Muscle layer of duodenum (tissue), 2 donors: Measurements from ENCODE around the gene IP6K3.

Source experiments
- H3K27ac ChIP-seq: one replicate; pipeline ENCODE4 v1.7.0; 2013; ENCODE audit warnings: mild to moderate bottlenecking, low read length
- H3K27me3 ChIP-seq: one replicate; pipeline ENCODE4 v1.7.0; 2013; ENCODE audit warnings: low read depth, mild to moderate bottlenecking, control low read depth, low read length
- H3K36me3 ChIP-seq, 2 donors: one replicate each; pipeline ENCODE4 v1.7.0; 2013; ENCODE audit warnings: low read length in 2 of 2, control low read depth in 1 of 2, mild to moderate bottlenecking in 1 of 2; ENCODE audit not compliant: insufficient read depth in 2 of 2, control insufficient read depth in 1 of 2
- H3K4me1 ChIP-seq, 2 donors: one replicate each; pipeline ENCODE4 v1.7.0; 2013; ENCODE audit warnings: low read length in 2 of 2, mild to moderate bottlenecking in 2 of 2, control low read depth in 1 of 2, moderate library complexity in 1 of 2; ENCODE audit not compliant: insufficient read depth in 2 of 2, control insufficient read depth in 1 of 2
- H3K4me3 ChIP-seq, 2 donors: one replicate each; pipeline ENCODE4 v1.7.0; 2013; ENCODE audit warnings: low read length in 2 of 2, low read depth in 1 of 2, mild to moderate bottlenecking in 1 of 2
- H3K9me3 ChIP-seq, 2 donors: one replicate each; pipeline ENCODE4 v1.7.0; 2013; ENCODE audit warnings: low read length in 2 of 2, control low read depth in 1 of 2, mild to moderate bottlenecking in 1 of 2; ENCODE audit not compliant: control insufficient read depth in 1 of 2
- donor health status: healthy.

IP6K3 gene

GRCh38 chr6:33683576-33684427 lies 62.9 kb downstream of the IP6K3 start:
- Histone ChIP-seq H3K27ac (no peak overlapping the region), H3K4me1 (peaks cover 0 to 6% of the 10 kb centered on the region in 2 donors), H3K4me3 (no peak overlapping the region), H3K27me3 (no peaks in the 10 kb centered on the region), H3K36me3 (peaks cover 17 to 56% of the 10 kb centered on the region in 2 donors), H3K9me3 (no peaks in the 10 kb centered on the region)

- no peaks in the 10 kb centered on the region for H3K9me3 ChIP-seq
- peaks cover 18 to 51% of the 10 kb centered on the region in 2 donors for H3K36me3 ChIP-seq
- peaks cover 0 to 6% of the 10 kb centered on the region in 2 donors for H3K4me1 ChIP-seq
- H3K27ac ChIP-seq, result no peak overlapping the region
- no peaks in the 10 kb centered on the region for H3K27me3 ChIP-seq
- H3K4me3 ChIP-seq, result no peak overlapping the region
These were observed 63.6 kb downstream of the IP6K3 start for GRCh38 chr6:33683051-33683571.

GRCh38 chr6:33682341-33682740 lies 64.4 kb downstream of the IP6K3 start:
- Histone ChIP-seq H3K36me3 (peaks cover 25 to 51% of the 10 kb centered on the region in 2 donors), H3K4me3 (no peak overlapping the region), H3K27ac (no peak overlapping the region), H3K27me3 (no peaks in the 10 kb centered on the region), H3K4me1 (peaks cover 0 to 6% of the 10 kb centered on the region in 2 donors), H3K9me3 (no peaks in the 10 kb centered on the region)

- no peak overlapping the region for H3K4me3 ChIP-seq
- H3K27me3 ChIP-seq, result no peaks in the 10 kb centered on the region
- peaks cover 0 to 6% of the 10 kb centered on the region in 2 donors for H3K4me1 ChIP-seq
- H3K9me3 ChIP-seq, result no peaks in the 10 kb centered on the region
- peaks cover 24 to 27% of the 10 kb centered on the region in 2 donors for H3K36me3 ChIP-seq
- H3K27ac ChIP-seq, result no peak overlapping the region
These were observed 66.9 kb downstream of the IP6K3 start for GRCh38 chr6:33679761-33680160.

- Histone ChIP-seq H3K27ac (no peak overlapping the region), H3K36me3 (peaks cover 25 to 27% of the 10 kb centered on the region in 2 donors), H3K9me3 (no peaks in the 10 kb centered on the region), H3K27me3 (no peaks in the 10 kb centered on the region), H3K4me3 (no peak overlapping the region), H3K4me1 (peaks cover 0 to 3% of the 10 kb centered on the region in 2 donors)
These were observed 67.7 kb downstream of the IP6K3 start for GRCh38 chr6:33678932-33679490.

GRCh38 chr6:33678233-33678931 lies 68.3 kb downstream of the IP6K3 start:
- Histone ChIP-seq H3K4me3 (no peak overlapping the region), H3K27ac (no peak overlapping the region), H3K36me3 (peaks cover 24 to 32% of the 10 kb centered on the region in 2 donors), H3K27me3 (no peaks in the 10 kb centered on the region), H3K4me1 (no peaks in the 10 kb centered on the region), H3K9me3 (no peaks in the 10 kb centered on the region)

- H3K4me1 ChIP-seq, result peaks cover 0 to 6% of the 10 kb centered on the region in 2 donors
- H3K27ac ChIP-seq, result no peak overlapping the region
- no peaks in the 10 kb centered on the region for H3K9me3 ChIP-seq
- no peaks in the 10 kb centered on the region for H3K27me3 ChIP-seq
- peaks cover 24 to 35% of the 10 kb centered on the region in 2 donors for H3K36me3 ChIP-seq
- H3K4me3 ChIP-seq, result no peak overlapping the region
These were observed 69.0 kb downstream of the IP6K3 start for GRCh38 chr6:33677689-33678088.

- no peaks in the 10 kb centered on the region for H3K9me3 ChIP-seq
- H3K27me3 ChIP-seq, result no peaks in the 10 kb centered on the region
- H3K4me3 ChIP-seq, result no peak overlapping the region
- no peak overlapping the region for H3K27ac ChIP-seq
- H3K4me1 ChIP-seq, result peaks cover 0 to 8% of the 10 kb centered on the region in 2 donors
- H3K36me3 ChIP-seq, result peaks cover 24 to 35% of the 10 kb centered on the region in 2 donors
These were observed 69.5 kb downstream of the IP6K3 start for GRCh38 chr6:33677143-33677660.

GRCh38 chr6:33676416-33677142 lies 70.1 kb downstream of the IP6K3 start:
- Histone ChIP-seq H3K4me3 (no peak overlapping the region), H3K27me3 (no peaks in the 10 kb centered on the region), H3K27ac (no peak overlapping the region), H3K4me1 (peaks cover 0 to 8% of the 10 kb centered on the region in 2 donors), H3K9me3 (no peaks in the 10 kb centered on the region), H3K36me3 (peaks cover 27 to 40% of the 10 kb centered on the region in 2 donors)

- Histone ChIP-seq H3K9me3 (no peaks in the 10 kb centered on the region), H3K4me1 (peaks cover 0 to 8% of the 10 kb centered on the region in 2 donors), H3K27ac (no peak overlapping the region), H3K4me3 (no peak overlapping the region), H3K27me3 (no peaks in the 10 kb centered on the region), H3K36me3 (peaks cover 24 to 40% of the 10 kb centered on the region in 2 donors)
These were observed 70.7 kb downstream of the IP6K3 start for GRCh38 chr6:33675968-33676367.
